ENCODE data around the gene GPR3.

DNA sequence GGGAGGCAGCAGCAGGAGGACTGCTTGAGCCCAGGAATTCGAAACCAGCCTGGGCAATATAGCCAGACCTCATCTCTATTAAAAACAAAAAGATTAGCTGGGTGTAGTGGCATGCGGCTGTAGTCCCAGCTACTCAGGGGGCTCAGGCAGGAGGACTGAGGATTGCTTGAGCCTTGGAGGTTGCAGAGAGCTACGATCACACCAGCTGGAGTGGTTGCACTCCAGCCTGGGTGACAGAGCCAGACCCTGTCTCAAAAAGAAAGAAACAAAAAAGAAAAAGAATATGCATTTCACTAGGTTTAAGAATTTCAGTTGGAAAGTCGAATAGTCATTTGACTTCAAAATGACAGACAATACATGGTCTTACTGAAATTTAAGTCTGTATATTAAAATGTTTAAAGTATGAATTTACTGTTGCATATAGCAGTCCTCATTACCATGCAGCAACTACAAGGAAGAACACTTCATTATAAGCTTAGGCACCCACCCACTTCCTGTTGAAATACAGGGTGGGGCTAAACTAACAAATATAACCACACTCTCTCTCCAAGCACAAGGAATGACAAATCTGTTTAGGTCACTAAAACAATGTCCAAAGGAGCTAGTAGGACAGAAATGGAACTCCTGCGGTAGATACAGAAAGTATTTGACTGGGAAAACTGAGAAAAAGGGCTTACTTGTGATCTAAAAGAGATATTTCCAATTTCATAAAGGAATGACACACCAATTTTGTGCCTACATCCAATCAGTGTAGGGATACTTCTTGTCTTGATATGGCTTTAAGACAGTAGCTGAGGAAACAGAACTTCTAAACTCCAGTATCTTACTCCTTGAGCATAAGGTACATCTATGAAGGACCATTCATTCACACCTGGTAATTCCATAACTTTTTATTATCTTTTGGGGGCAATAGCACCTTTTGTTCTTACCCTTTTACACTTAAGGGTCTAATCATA lies 44.1 kb downstream of the GPR3 start:
- TF ChIP-seq, protein P1, sequence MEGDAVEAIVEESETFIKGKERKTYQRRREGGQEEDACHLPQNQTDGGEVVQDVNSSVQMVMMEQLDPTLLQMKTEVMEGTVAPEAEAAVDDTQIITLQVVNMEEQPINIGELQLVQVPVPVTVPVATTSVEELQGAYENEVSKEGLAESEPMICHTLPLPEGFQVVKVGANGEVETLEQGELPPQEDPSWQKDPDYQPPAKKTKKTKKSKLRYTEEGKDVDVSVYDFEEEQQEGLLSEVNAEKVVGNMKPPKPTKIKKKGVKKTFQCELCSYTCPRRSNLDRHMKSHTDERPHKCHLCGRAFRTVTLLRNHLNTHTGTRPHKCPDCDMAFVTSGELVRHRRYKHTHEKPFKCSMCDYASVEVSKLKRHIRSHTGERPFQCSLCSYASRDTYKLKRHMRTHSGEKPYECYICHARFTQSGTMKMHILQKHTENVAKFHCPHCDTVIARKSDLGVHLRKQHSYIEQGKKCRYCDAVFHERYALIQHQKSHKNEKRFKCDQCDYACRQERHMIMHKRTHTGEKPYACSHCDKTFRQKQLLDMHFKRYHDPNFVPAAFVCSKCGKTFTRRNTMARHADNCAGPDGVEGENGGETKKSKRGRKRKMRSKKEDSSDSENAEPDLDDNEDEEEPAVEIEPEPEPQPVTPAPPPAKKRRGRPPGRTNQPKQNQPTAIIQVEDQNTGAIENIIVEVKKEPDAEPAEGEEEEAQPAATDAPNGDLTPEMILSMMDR (IDR thresholded peaks at IDR 0.05; ENCODE audit: insufficient read depth, low read depth, low read length) = no peak
- TF ChIP-seq EZH2 (IDR thresholded peaks at IDR 0.05; ENCODE audit: insufficient read depth, low read length) = no peak
